ENCODE data around the gene TNRC18. TPM values are rescaled to one million over a fixed set of nuclear protein-coding genes. Genes with fewer than 3 reads are reported as not detected.
"Not testable (repeated sequence)": the region's sequence is repeated elsewhere in the genome, so short reads cannot be mapped to it uniquely, and the experiment has no call there.

The TNRC18 gene
- total and polyA plus RNA-seq, 12 donors = 10.1 to 42.3 (median 30.3) TPM

GRCh38 chr7:5312276-5313070 is 111.2 kb downstream of the TNRC18 start:
- DNase-seq; intact Hi-C loops (cut with DNase I); H3K4me3 ChIP-seq; ATAC-seq; H3K4me1 ChIP-seq; H3K27ac ChIP-seq; H3K9me3 ChIP-seq; H3K27me3 ChIP-seq: not testable (repeated sequence)
- peaks cover 0 to 94% (median 34%) of the 10 kb centered on the region in 9 donors for H3K36me3 ChIP-seq
- 90 to 91% methylated on average over 34 to 37 of the region's 46 CpGs for WGBS, 2 donors

DNA sequence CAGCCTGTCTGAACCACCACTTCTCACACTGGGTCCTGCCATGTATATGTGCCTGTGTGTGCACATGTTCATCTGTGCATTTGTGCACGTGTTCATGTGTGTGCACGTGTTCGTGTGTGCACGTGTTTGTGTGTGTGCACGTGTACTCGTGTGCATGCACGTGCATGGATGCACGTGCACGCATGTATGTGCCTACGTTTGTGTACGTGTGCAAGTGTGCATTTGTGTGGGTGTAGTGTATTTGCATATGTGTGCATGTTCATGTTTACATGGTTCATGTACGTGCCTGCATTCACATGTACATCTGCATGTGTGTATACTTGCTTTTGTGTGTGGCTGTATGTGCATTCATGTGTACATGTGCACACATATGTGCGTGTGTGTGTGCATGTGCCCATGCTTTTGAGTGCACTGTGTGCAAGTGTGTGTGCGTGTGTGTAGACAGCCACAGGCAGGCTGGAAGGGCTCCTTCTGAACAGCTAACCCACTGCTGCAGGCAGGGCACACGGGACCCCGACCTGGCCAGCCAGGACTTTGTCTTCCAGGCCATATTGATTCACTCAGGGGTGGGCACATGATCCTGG is 112.7 kb downstream of the TNRC18 start:
- H3K36me3 ChIP-seq = peaks cover 0 to 92% (median 36%) of the 10 kb centered on the region in 9 donors
- no peak for DNase-seq

DNA sequence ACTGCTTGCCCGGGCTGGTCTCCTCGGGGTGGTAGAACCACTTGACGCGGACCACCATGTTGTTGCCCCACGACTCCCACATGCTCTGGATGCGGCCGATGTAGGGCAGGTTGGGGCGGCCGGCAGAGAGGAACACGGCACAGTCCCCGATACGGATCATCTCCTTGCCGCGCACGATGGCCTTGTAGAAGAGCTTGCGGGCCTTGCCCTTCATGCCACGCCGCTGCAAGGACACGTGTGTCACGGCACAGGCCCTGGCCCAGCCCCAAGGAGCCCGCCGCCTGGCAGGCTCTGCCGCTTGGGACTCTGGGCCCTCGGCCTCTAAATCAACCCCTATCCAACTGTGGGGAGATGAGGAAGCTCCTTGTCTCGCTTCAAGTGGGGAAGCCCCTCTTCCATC is 114.5 kb downstream of the TNRC18 start:
- no peak for TF ChIP-seq CTCF (IDR thresholded peaks at IDR 0.05)
- no peak for ATAC-seq
- 94% methylated on average over 25 of the region's 25 CpGs for WGBS, 2 donors

More for the DNA sequence above, 112.7 kb downstream of the TNRC18 start:
- Histone ChIP-seq H3K27ac (no peak overlapping the region), H3K27me3 (no peaks in the 10 kb centered on the region), H3K4me1 (no peaks in the 10 kb centered on the region), H3K9me3 (no peaks in the 10 kb centered on the region), H3K4me3 (no peak overlapping the region)
- TF ChIP-seq CTCF (IDR thresholded peaks at IDR 0.05) = no peak
- intact Hi-C loops (cut with DNase I) = no loop called here
- WGBS, 2 donors = 91 to 95% methylated on average over 16 of the region's 16 CpGs
- ATAC-seq = no peak

DNA sequence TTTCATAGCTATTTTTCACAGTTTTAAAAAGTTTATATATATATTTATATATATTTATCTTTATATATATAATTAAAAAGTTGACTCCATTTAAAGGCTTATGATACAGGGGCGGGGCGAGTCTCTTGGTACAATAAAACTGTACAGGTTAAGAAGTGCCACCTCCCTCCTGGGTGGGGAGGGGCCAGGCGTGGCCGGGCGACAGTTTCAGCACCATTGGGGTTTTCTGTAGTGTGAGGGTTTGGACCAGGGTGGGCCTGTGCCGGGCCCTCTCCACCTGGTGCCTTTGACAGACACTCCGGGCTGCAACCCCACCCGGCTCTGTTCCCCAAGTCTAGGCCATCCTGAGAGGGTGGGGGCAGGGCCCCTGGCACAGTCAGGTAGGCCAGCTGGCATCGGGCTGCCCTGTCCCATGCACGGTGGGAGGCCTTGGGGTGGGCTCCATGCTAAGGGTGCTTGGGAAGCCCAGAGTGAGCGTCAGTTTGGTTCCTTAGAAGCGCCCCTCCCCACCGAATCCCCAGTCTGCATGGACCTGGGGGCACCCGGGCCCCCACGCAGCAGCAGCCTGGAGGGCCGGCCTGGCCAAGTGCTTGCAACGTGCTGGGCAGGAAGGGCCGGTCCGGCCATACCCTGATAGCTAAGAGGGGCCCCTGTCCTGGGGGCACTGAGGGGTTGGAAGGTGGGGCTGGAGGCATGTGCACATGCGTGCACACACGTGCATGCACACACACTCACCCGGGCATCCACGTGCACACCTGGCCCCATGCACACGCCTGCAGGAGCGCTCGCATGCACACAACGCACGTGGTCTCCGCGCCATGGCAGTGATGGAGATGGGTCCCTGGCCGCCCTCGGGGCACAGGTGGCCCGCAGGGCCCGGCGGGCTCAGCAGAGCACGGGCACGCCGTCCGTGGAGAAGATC is 116.2 kb downstream of the TNRC18 start:
- H3K27ac ChIP-seq; intact Hi-C loops (cut with DNase I); H3K4me1 ChIP-seq; H3K4me3 ChIP-seq; H3K27me3 ChIP-seq; H3K9me3 ChIP-seq; DNase-seq: not testable (repeated sequence)
- peak in 1 of 8 donors; percentile 35 for ATAC-seq
- peaks cover 0 to 61% (median 36%) of the 10 kb centered on the region in 9 donors for H3K36me3 ChIP-seq
- WGBS, 2 donors = 94% methylated on average over 38 to 39 of the region's 39 CpGs

More for the DNA sequence above, 114.5 kb downstream of the TNRC18 start:
- no peak for DNase-seq
- H3K9me3 ChIP-seq = no peaks in the 10 kb centered on the region
- no peaks in the 10 kb centered on the region for H3K4me1 ChIP-seq
- H3K27ac ChIP-seq = no peak overlapping the region
- no peaks in the 10 kb centered on the region for H3K27me3 ChIP-seq
- H3K4me3 ChIP-seq = no peak overlapping the region
- intact Hi-C loops (cut with DNase I) = no loop called here
- H3K36me3 ChIP-seq = peaks cover 0 to 75% (median 36%) of the 10 kb centered on the region in 9 donors

GRCh38 chr7:5305050-5305449 is 118.6 kb downstream of the TNRC18 start:
- H3K4me1 ChIP-seq; H3K27ac ChIP-seq; H3K4me3 ChIP-seq; H3K9me3 ChIP-seq; DNase-seq; H3K27me3 ChIP-seq; intact Hi-C loops (cut with DNase I); ATAC-seq: not testable (repeated sequence)
- H3K36me3 ChIP-seq = peaks cover 0 to 37% (median 13%) of the 10 kb centered on the region in 9 donors
- WGBS, 2 donors = 87 to 89% methylated on average over 9 of the region's 9 CpGs
